ENCODE results near the gene GSX2.
"Not testable (repeated sequence)": the region's sequence is repeated elsewhere in the genome, so short reads cannot be mapped to it uniquely, and the experiment has no call there.

GSX2 gene

GRCh38 chr4:54103190-54103574 lies 3.2 kb downstream of the GSX2 start:
- DNase-seq (ENCODE audit: low read depth in 2 of 2): no peak

- no peak for DNase-seq (ENCODE audit: low read depth in 2 of 2)
These were observed 4.9 kb downstream of the GSX2 start for GRCh38 chr4:54104907-54105306.

DNA sequence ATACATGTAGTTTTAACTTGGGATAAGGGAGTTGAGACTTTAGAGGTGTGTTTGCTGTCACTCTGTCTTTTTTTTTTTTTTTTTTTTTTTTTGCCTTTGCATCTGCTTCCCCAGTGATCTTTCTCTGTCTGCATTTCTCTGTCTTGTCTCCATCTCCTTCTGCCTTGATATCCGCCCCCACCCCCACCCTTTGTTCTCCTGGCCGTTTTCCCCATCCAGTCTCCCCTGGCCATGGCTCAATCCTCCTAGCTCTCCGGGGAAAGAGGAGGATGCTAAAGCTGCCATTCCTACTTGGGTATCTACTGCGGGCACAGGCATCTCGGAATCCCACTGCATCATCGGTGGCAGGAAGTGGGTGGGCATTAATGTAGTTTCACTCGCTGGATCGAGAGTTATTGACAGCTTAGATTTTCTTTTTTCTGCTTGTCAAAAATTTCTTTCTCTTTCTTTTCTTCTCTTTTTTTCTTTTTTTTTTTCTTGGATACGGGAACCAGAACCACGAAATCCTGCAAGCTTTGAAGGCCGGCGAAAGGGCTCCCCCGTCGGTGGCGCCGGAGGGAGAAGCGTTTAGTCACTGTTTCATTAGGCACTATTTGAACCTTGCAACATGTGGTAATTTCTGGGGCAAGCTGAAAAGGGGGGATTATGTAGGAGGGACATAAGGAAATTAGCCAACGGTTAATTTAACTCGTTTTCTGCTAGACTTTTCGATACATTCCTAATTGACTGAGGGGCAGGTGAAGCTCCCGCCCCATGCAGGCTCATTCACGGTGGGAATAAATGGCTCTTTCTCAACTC lies 8.2 kb downstream of the GSX2 start:
- DNase-seq (ENCODE audit: low read depth in 2 of 2): no peak

- no peak for DNase-seq (ENCODE audit: low read depth in 2 of 2)
These were observed 9.5 kb downstream of the GSX2 start for GRCh38 chr4:54109241-54110018.

DNA sequence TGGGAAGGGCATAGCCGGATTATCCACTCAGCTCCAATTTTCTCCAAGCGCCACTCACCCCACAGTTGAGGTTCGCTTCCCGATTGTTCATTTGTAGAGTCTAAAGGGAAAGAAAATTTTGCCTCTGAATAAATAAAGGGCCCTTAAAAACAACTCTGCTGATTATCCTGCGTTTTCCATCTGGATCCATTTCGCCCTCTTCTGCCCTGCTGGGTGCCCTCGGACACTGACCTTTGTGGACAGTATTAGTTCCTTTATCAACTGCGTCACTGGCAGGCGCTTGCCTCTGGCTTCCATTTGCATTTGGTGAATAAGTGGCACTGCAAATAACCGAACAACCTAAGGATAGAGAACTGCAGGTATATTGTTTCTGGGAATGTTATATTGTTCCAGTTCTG lies 10.1 kb downstream of the GSX2 start:
- no peak for DNase-seq (ENCODE audit: low read depth in 2 of 2)

DNA sequence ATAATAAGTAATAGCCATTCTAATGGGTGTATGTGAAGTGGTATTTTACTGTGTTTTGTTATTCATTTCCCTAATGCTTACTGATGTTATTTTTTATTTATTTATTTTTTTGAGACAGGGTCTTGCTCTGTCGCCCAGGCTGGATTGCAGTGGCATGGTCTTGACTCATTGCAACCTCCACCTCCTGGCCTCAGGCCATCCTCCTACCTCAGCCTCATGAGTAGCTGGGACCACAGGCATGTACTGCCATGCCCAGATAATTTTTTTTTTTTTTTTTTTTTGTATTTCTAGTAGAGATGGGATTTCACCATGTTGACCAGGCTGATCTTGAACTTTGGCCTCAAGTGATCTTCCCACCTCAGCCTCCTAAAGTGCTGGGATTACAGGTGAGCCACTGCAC lies 13.2 kb downstream of the GSX2 start:
- DNase-seq (ENCODE audit: low read depth in 2 of 2): not testable (repeated sequence)

GRCh38 chr4:54116246-54116645 lies 16.3 kb downstream of the GSX2 start:
- not testable (repeated sequence) for DNase-seq (ENCODE audit: low read depth in 2 of 2)

- no peak for DNase-seq (ENCODE audit: low read depth in 2 of 2)
These were observed 19.1 kb downstream of the GSX2 start for GRCh38 chr4:54118850-54119589.

GRCh38 chr4:54120518-54120917 lies 20.6 kb downstream of the GSX2 start:
- no peak for DNase-seq (ENCODE audit: low read depth in 2 of 2)

- DNase-seq (ENCODE audit: low read depth in 2 of 2): no peak
These were observed 27.7 kb downstream of the GSX2 start for GRCh38 chr4:54127660-54128059.

- not testable (repeated sequence) for DNase-seq (ENCODE audit: low read depth in 2 of 2)
These were observed 28.7 kb downstream of the GSX2 start for GRCh38 chr4:54128694-54129093.

- no peak for DNase-seq (ENCODE audit: low read depth in 2 of 2)
These were observed 39.4 kb downstream of the GSX2 start for GRCh38 chr4:54139332-54139731.

DNA sequence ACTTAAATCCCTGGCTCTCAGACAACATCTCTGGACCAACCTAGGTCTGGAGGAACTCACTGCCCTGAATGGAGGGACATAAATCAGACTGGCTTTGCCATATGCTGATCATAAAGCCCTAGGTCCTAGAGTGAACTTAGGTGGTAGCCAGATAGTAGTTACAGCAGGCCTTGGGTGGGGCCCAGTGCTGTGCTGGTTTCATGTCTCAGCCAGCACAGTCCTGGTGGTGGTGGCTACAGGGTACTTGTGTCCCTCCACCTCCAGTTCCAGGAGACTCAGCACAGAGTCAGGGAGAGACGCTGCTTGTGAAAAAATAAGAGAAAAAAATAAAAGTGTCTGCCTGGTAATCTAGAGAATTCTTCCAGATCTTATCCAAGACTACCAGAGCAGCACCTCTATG lies 40.3 kb downstream of the GSX2 start:
- no peak for DNase-seq (ENCODE audit: low read depth in 2 of 2)

DNA sequence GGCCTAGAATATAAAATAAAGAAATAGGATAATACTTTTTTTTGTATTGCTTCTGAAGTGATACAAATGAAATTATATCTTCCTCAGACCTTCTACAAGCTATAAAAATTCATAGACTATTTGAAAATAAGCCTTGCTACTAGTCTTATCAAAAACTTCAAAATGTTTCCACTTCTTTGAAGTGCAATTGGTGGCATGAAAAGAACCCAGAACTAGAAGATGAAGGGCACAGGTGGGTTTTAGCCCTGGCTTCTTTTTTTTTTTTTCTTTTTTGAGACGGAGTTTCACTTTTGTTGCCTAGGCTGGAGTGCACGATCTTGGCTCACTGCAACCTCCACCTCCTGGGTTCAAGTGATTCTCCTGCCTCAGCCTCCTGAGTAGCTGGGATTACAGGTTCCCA lies 44.2 kb downstream of the GSX2 start:
- DNase-seq (ENCODE audit: low read depth in 2 of 2): no peak

- no peak for DNase-seq (ENCODE audit: low read depth in 2 of 2)
These were observed 44.8 kb downstream of the GSX2 start for GRCh38 chr4:54144661-54145171.

DNA sequence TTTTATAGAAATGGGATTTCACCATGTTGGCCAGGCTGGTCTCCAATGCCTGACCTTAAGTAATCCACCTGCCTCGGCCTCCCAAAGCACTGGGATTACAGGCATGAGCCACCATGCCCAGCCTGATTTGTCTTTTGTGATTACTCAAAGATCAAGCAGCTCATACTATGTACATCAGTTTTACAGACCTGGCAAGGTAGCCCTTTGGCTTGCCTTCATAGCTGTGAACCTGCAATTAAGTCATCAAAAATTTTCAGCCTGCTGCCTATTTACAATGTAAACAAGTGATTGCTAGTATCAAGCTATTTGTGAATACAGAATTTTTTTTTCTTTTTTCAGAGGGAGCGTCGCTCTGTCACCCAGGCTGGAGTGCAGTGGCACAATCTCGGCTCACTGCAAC lies 46.2 kb downstream of the GSX2 start:
- DNase-seq (ENCODE audit: low read depth in 2 of 2): no peak

DNA sequence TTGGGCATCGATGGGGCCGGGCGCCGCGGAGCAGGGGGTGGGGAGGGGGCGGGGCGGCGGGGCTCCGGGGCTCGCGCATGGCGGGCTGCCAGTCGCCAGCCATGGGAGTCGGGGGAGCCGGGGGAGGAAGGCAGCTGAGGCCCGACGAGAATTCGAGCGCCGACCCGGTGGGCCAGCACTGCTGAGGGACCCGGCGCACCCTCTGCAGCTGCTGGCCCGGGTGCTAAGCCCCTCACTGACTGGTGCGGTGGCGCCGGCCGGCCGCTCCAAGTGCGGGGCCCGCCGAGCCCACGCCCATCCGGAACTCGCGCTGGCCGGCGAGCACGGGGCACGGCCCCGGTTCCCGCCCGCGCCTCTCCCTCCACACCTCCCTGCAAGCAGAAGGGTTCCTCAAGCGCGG lies 49.4 kb downstream of the GSX2 start:
- DNase-seq (ENCODE audit: low read depth in 2 of 2): no peak
